Measurements from ENCODE around the gene GFOD1. TPM values are rescaled to one million over a fixed set of nuclear protein-coding genes. Genes with fewer than 3 reads are reported as not detected.
"Not testable (repeated sequence)": the region's sequence is repeated elsewhere in the genome, so short reads cannot be mapped to it uniquely, and the experiment has no call there.

GFOD1 gene
- total RNA-seq, 2 donors from 2014 or later = 10.0 to 12.2 TPM

DNA sequence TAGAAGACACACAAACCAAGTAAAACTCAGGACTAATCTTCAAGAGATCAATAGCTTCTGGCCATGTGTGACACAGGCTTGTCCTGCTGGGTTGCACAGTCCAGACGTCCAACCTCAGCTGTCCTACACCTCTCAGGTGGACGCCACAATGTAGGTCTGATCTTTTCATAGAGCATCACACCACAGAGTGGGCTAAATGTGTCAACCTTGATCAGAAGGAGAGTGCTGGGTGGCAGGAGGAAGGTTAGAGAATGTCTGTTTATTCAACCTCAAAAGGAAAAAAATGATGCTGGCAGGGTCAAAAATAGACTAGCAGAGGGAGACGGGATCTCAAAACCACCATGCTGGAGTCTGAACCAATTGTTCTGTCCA is 41.7 kb downstream of the GFOD1 start:
- peak overlapping the region; percentile 48 to 71 for H3K27ac ChIP-seq
- H3K4me1 ChIP-seq (replicated peaks) = no peaks in the 10 kb centered on the region
- no peak overlapping the region for H3K4me3 ChIP-seq
- H3K9me3 ChIP-seq = no peaks in the 10 kb centered on the region
- no peaks in the 10 kb centered on the region for H3K27me3 ChIP-seq (replicated peaks; ENCODE audit: insufficient read depth)
- intact Hi-C loops (cut with DNase I) = no loop called here
- no peaks in the 10 kb centered on the region for H3K36me3 ChIP-seq
- TF ChIP-seq POLR2A (IDR thresholded peaks at IDR 0.05) (no peak), CTCF (IDR thresholded peaks at IDR 0.05) (no peak), POLR2AphosphoS5 (IDR thresholded peaks at IDR 0.05) (no peak)
- DNase-seq (ENCODE audit: low spot score) = no peak
- 62% methylated on average over 3 of the region's 3 CpGs for WGBS

DNA sequence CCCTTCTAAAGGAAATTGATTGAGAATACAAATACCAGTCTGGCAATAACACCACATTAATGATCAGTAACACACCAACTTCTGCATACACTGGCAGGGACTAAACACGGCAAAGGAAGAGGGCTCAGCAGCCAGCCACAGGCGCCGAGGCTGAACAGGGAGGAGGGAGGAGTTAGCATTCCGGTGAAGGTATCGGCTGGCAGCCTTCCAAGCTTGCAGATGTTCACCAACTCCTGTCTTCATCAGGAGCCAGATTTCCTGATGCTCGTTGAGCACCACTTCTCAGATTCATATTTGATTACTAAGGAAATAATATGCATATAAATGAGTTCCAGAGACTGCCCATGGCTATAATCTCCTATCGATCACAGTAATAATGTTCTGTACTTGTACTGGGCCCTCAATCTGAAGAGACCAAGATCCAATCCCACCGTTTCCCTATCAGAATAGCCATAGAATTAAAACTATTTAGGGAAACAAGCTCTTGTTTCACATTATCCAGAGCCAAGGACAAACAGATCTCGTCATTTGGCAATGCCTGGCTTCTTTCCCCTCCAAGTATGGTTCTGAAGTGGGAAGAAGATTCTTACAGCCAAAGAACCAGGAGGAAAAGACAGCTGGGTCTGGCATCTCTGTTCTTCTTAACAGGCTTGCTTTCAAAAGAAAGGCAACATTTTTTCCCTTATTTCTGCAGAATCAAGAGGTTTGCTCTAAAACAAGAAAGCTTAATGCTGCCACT is 42.2 kb downstream of the GFOD1 start:
- H3K36me3 ChIP-seq = no peaks in the 10 kb centered on the region
- no peak for TF ChIP-seq CTCF (IDR thresholded peaks at IDR 0.05)
- TF ChIP-seq POLR2A (IDR thresholded peaks at IDR 0.05) = no peak
- TF ChIP-seq POLR2AphosphoS5 (IDR thresholded peaks at IDR 0.05) = peak; percentile 20
- intact Hi-C loops (cut with DNase I) = no loop called here
- no peaks in the 10 kb centered on the region for H3K9me3 ChIP-seq
- no peak overlapping the region for H3K4me3 ChIP-seq
- no peaks in the 10 kb centered on the region for H3K27me3 ChIP-seq (replicated peaks; ENCODE audit: insufficient read depth)
- no peaks in the 10 kb centered on the region for H3K4me1 ChIP-seq (replicated peaks)
- peak; percentile 72 for DNase-seq (ENCODE audit: low spot score)
- WGBS = 11% methylated on average over 9 of the region's 9 CpGs
- peak overlapping the region; percentile 48 to 71 for H3K27ac ChIP-seq

- no peaks in the 10 kb centered on the region for H3K9me3 ChIP-seq
- no peaks in the 10 kb centered on the region for H3K36me3 ChIP-seq
- no peaks in the 10 kb centered on the region for H3K4me1 ChIP-seq (replicated peaks)
- no peak overlapping the region for H3K4me3 ChIP-seq
- no peaks in the 10 kb centered on the region for H3K27me3 ChIP-seq (replicated peaks; ENCODE audit: insufficient read depth)
- intact Hi-C loops (cut with DNase I) = no loop called here
- TF ChIP-seq CTCF (IDR thresholded peaks at IDR 0.05) = no peak
- no peak for TF ChIP-seq POLR2AphosphoS5 (IDR thresholded peaks at IDR 0.05)
- no peak for TF ChIP-seq POLR2A (IDR thresholded peaks at IDR 0.05)
- peak overlapping the region; percentile 48 to 71 for H3K27ac ChIP-seq
- WGBS = 44% methylated on average over 3 of the region's 3 CpGs
- DNase-seq (ENCODE audit: low spot score) = no peak
Observed at GRCh38 chr6:13444604-13445003, 42.8 kb downstream of the GFOD1 start.

DNA sequence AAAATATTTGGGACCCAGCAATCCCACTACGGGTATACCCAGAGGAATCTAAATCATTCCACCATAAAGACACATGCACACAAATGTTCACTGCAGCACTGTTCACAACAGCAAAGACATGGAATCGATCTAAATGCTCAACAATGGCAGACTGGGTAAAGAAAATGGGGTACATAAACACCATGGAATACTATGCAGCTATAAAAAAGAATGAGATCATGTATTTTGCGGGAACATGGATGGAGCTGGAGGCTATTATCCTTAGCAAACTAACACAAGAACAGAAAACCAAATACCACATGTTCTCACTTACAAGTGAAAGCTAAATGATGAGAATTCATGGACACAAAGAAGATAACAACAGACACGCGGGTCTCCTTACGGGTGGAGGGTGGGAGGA is 43.4 kb downstream of the GFOD1 start:
- H3K4me3 ChIP-seq; H3K27me3 ChIP-seq (replicated peaks; ENCODE audit: insufficient read depth); H3K36me3 ChIP-seq; intact Hi-C loops (cut with DNase I); DNase-seq (ENCODE audit: low spot score); H3K4me1 ChIP-seq (replicated peaks); H3K27ac ChIP-seq; H3K9me3 ChIP-seq: not testable (repeated sequence)
- WGBS = 89% methylated on average over 6 of the region's 6 CpGs

DNA sequence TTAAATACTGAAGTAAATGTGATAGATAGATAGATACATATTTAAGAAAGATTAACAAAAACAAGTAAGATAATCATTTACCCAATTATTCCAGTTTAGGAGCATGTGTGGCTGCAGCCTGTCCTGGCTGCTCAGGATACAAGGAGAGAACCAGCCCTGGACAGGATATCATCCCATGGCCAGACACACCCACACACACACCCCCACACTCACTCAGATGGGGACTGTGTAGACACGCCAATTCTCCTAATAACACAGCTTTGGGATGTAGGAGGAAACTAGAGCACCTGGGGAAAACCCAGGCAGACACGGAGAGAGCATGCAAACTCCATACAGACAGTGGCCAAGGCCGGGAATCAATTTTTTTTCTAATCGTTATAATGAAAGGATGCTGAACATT is 45.6 kb downstream of the GFOD1 start:
- intact Hi-C loops (cut with DNase I) = no loop called here
- Histone ChIP-seq H3K4me1 (replicated peaks) (no peaks in the 10 kb centered on the region), H3K9me3 (no peaks in the 10 kb centered on the region), H3K36me3 (no peaks in the 10 kb centered on the region), H3K4me3 (no peak overlapping the region), H3K27me3 (replicated peaks; ENCODE audit: insufficient read depth) (no peaks in the 10 kb centered on the region), H3K27ac (no peak overlapping the region)
- no peak for DNase-seq (ENCODE audit: low spot score)
- 91% methylated on average over 4 of the region's 4 CpGs for WGBS
- TF ChIP-seq POLR2AphosphoS5 (IDR thresholded peaks at IDR 0.05) = no peak
- TF ChIP-seq POLR2A (IDR thresholded peaks at IDR 0.05) = no peak
- no peak for TF ChIP-seq CTCF (IDR thresholded peaks at IDR 0.05)
